K562 (cell line): Measurements from ENCODE around the gene ANK3. TPM values are rescaled to one million over a fixed set of nuclear protein-coding genes. Genes with fewer than 3 reads are reported as not detected.

Experiments
- ARID1B ChIP-seq: fragments of 450-650 bp; IDR thresholded peaks from 2 replicates; pipeline ENCODE4 v1.6.1; 2016; ENCODE audit warnings: antibody characterized with exemption, mild to moderate bottlenecking, inconsistent platforms
- CHD1 ChIP-seq: fragments of 200-600 bp; sonication (generic); IDR thresholded peaks from one replicate; pipeline ENCODE4 v1.6.1; 2012; ENCODE audit warnings: mild to moderate bottlenecking, moderate library complexity, low read length, inconsistent platforms
- ELK3 ChIP-seq: fragments of 450-650 bp; formaldehyde crosslinking; IDR thresholded peaks from 2 replicates; pipeline ENCODE4 v1.4.0; 2020; ENCODE audit warnings: mild to moderate bottlenecking
- FIP1L1 ChIP-seq: fragments of 200-400 bp; formaldehyde crosslinking; IDR thresholded peaks from 2 replicates; pipeline ENCODE4 v1.6.1; 2018; ENCODE audit warnings: mild to moderate bottlenecking, low read depth, low read length; ENCODE audit not compliant: poor library complexity, severe bottlenecking
- GATA2 ChIP-seq: sonication (generic); formaldehyde crosslinking; IDR thresholded peaks from 2 replicates; pipeline ENCODE4 v1.4.0; 2020; ENCODE audit warnings: mild to moderate bottlenecking, missing genetic modification reagents
- JUND ChIP-seq, 2 experiments: IDR thresholded peaks; 2 replicates in 1 of 2; 3 replicates in 1 of 2; pipeline ENCODE4 v1.6.1; 2011; ENCODE audit warnings: borderline replicate concordance in 2 of 2, low read depth in 2 of 2, low read length in 2 of 2, improper control_type of control experiment in 1 of 2, missing biosample characterization in 1 of 2, missing genetic modification characterization in 1 of 2, missing genetic modification reagents in 1 of 2
- NKRF ChIP-seq: fragments of 450-650 bp; IDR thresholded peaks from 2 replicates; pipeline ENCODE4 v1.6.1; 2016; ENCODE audit warnings: borderline replicate concordance
- POLR2A ChIP-seq: fragments of 450-650 bp; conservative IDR thresholded peaks from 2 replicates; pipeline ENCODE4 v1.6.1; 2016
- SIRT6 ChIP-seq: IDR thresholded peaks from one replicate; pipeline ENCODE4 v1.6.1; 2012; ENCODE audit warnings: low read depth, mild to moderate bottlenecking, control low read depth, inconsistent platforms, low read length, moderate library complexity
- SMARCE1 ChIP-seq: fragments of 450-650 bp; IDR thresholded peaks from 2 replicates; pipeline ENCODE4 v1.7.1; 2016; ENCODE audit warnings: mild to moderate bottlenecking
- UBTF ChIP-seq, 2 experiments: IDR thresholded peaks; 2 replicates each; pipeline ENCODE4 v1.6.1; 2012; ENCODE audit warnings: improper control_type of control experiment in 2 of 2, low read depth in 2 of 2, low read length in 2 of 2, borderline replicate concordance in 1 of 2
- ZEB2 ChIP-seq: fragments of 450-650 bp; IDR thresholded peaks from 2 replicates; pipeline ENCODE4 v1.6.1; 2016
- ZNF23 ChIP-seq: fragments of 250-450 bp; sonication (Bioruptor Pico); IDR thresholded peaks from 2 replicates; pipeline ENCODE4 v1.4.0; 2020; ENCODE audit warnings: mild to moderate bottlenecking
- ZNF431 ChIP-seq: sonication (generic); formaldehyde crosslinking; IDR thresholded peaks from 2 replicates; pipeline ENCODE4 v1.8.0; 2022; ENCODE audit warnings: mild to moderate bottlenecking, missing genetic modification reagents
- ZNF589 ChIP-seq: fragments of 200-800 bp; sonication (Bioruptor generic); IDR thresholded peaks from 2 replicates; pipeline ENCODE4 v1.6.1; 2016; ENCODE audit warnings: low read depth, missing genetic modification characterization, missing compliant biosample characterization
- ZNF76 ChIP-seq: fragments of 250-450 bp; sonication (Bioruptor Pico); IDR thresholded peaks from 2 replicates; pipeline ENCODE4 v1.4.0; 2020; ENCODE audit warnings: mild to moderate bottlenecking, moderate library complexity, borderline replicate concordance
- polyA plus RNA-seq, 8 experiments: library from polyadenylated mRNA; depleted of rRNA in 4 of 8; stranded (reverse) in 5 of 8; unstranded in 3 of 8; fragments of >200 nt; fragmentation: Nextera tagmentation in 2 of 8; fragmentation: Illumina TruSeq in 1 of 8; extraction: Ambion mirVana in 2 of 8; extraction: Trizol in 1 of 8; gene quantifications; 2 replicates each; pipeline versions ENCODE4 v1.2.1 to v1.2.3, GENCODE V29; 2011 to 2014; ENCODE audit warnings: inconsistent platforms in 1 of 8, missing spikeins in 1 of 8
- total RNA-seq, 7 experiments: library from RNA; depleted of rRNA in 6 of 7; stranded (reverse); fragments of >200 nt in 6 of 7; fragmentation: Illumina TruSeq in 2 of 7; extraction: Trizol in 2 of 7; gene quantifications; 2 replicates each; pipeline versions ENCODE4 v1.2.1 to v1.2.3, GENCODE V29; 2011 to 2021; ENCODE audit warnings: low replicate concordance in 1 of 7
- TF ChIP-seq, protein P1 (sequence below): sonication (generic); formaldehyde crosslinking; IDR thresholded peaks from 2 replicates; pipeline ENCODE4 v1.4.0; 2020; ENCODE audit warnings: mild to moderate bottlenecking, missing genetic modification reagents

ANK3 gene
- total and polyA plus RNA-seq, 9 of the 15 experiments (the other 6 are each of a cell fraction or from before 2014, with no cell fraction given): 10.0 to 32.3 (median 17.9) TPM

- TF ChIP-seq UBTF (IDR thresholded peaks at IDR 0.05; ENCODE audit: borderline replicate concordance in 1 of 2, low read depth in 2 of 2, low read length in 2 of 2): 0 out of 4 replicates have a peak, but pooled peaks of 1 of the 2 experiments have one; percentile 43
- TF ChIP-seq FIP1L1: no peak
- TF ChIP-seq JUND (IDR thresholded peaks at IDR 0.05; ENCODE audit: borderline replicate concordance, low read depth, low read length): 0 out of 2 replicates have a peak, but pooled peaks have one; percentile 12
- peak; percentile 59; the same call in 2 of the 3 replicates for TF ChIP-seq JUND (tag; IDR thresholded peaks at IDR 0.05; ENCODE audit: borderline replicate concordance, low read depth, low read length)
- TF ChIP-seq, protein P1, sequence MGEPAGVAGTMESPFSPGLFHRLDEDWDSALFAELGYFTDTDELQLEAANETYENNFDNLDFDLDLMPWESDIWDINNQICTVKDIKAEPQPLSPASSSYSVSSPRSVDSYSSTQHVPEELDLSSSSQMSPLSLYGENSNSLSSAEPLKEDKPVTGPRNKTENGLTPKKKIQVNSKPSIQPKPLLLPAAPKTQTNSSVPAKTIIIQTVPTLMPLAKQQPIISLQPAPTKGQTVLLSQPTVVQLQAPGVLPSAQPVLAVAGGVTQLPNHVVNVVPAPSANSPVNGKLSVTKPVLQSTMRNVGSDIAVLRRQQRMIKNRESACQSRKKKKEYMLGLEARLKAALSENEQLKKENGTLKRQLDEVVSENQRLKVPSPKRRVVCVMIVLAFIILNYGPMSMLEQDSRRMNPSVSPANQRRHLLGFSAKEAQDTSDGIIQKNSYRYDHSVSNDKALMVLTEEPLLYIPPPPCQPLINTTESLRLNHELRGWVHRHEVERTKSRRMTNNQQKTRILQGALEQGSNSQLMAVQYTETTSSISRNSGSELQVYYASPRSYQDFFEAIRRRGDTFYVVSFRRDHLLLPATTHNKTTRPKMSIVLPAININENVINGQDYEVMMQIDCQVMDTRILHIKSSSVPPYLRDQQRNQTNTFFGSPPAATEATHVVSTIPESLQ (CRISPR knock-in tag): no peak
- TF ChIP-seq SIRT6: no peak
- TF ChIP-seq SMARCE1: peak; percentile 32; the same call in 1 of the 2 replicates
- no peak for TF ChIP-seq ZNF76
- 0 out of 2 replicates have a peak, but pooled peaks have one; percentile 16 for TF ChIP-seq ZEB2
- TF ChIP-seq ZNF431 (CRISPR knock-in tag): no peak
- peak; percentile 39; the same call in 1 of the 2 replicates for TF ChIP-seq ARID1B
- no peak for TF ChIP-seq ZNF589 (CRISPR knock-in tag)
- TF ChIP-seq GATA2 (CRISPR knock-in tag): no peak
- no peak for TF ChIP-seq NKRF
- peak; percentile 29; the same call in 1 of the 2 replicates for TF ChIP-seq POLR2A
- no peak for TF ChIP-seq ELK3 (CRISPR knock-in tag)
- TF ChIP-seq CHD1: no peak
- TF ChIP-seq ZNF23 (CRISPR knock-in tag): no peak
Measured at GRCh38 chr10:60140651-60141632, 248.7 kb downstream of the ANK3 start (continued).
